Activated CD8-positive, alpha-beta memory T cell treated with anti-CD3 and anti-CD28 coated beads, Interleukin-2, amount 50 U/mL, for 24 hours (primary cell): ENCODE measurements around the gene CENPP.

Experiments
- DNase-seq: peaks from one replicate; pipeline ENCODE4 v3.0.0-alpha.2; 2020; ENCODE audit errors: extremely low read depth

Gene CENPP

DNA sequence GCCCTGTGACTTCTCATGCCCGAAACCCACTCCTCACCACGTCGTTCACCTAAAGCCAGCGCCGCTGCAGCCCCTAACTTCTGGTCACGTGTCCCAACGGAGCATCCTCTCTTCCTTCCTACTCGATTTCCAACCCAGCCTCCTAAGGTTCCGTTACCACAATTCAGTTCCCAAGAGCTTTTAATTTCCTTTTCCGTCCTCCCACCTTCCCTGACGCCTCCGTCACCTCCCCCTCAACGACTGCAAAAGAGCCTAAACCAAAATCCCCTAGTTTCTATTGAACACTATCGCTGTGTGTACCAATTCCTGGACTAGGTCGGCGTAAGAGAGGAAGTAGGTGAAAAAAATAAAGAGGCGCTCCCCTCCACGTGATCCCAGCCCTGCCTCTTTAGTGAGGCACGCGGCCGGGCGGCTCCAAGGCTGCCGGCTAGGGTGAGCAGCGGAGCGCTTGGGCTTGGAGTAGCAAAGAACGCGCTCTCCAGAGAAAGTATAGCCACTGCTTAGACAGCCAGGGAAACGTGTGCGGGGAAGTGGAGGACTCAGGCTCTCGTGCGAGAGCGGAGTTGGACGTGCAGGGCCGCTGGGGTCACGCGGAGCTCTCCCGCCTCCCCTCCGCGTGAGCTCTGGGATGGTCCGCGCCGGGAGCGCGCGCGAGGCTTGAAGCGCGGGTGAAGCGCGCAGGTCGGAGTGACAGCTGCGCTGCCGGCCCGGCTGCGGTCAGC lies at the start of gene CENPP, which contains the start of gene NOL8:
Gene CENPP, plus strand, starts transcription at position 685 of the 722 bp plus-strand sequence.
Gene NOL8, minus strand, starts transcription at position 82 of the 722 bp plus-strand sequence. CDS start 1,189 bp downstream, outside the sequence.
- DNase-seq: peak; percentile 60

GRCh38 chr9:92276331-92277032 lies 49.3 kb upstream of the CENPP start:
- DNase-seq: no peak

DNA sequence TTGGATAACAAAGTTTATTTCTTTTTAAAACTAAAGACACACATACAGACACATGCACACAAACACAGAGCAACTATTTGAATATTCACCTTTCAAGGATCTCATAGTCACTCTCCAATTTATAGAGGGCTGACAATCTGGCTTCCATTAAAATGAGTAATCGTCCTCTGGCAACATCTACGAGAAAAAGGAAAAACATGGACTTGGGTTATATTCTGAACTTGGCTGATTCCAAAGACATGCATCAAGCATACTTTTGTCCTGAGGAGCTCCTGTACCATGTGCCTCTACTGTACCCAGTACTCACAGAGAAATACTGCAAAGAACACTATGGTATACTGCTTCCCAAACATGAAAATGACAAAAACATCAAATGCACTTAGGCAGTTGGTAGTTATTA lies 47.6 kb upstream of the CENPP start:
- DNase-seq: no peak

DNA sequence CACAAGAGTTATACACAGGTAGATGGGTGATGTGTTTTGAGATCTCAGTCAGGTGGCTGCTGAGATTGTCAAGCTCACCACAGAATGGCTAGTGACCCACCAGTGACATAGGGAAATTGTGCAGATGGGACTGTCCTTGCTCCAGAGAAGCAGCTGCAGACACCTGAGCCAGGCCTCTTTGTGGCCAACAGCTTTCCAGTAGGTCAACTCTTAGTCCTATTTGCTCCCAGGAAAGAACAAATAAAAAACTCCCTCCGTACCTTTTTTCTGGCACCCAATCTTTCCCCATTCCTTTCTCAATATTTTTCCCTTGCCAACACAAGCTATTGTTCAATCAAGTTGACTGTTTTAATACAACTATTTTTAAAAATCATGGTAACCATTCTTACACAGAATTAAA lies 46.5 kb upstream of the CENPP start:
- no peak for DNase-seq

- DNase-seq: no peak
Measured at GRCh38 chr9:92289708-92290390, 35.9 kb upstream of the CENPP start.

DNA sequence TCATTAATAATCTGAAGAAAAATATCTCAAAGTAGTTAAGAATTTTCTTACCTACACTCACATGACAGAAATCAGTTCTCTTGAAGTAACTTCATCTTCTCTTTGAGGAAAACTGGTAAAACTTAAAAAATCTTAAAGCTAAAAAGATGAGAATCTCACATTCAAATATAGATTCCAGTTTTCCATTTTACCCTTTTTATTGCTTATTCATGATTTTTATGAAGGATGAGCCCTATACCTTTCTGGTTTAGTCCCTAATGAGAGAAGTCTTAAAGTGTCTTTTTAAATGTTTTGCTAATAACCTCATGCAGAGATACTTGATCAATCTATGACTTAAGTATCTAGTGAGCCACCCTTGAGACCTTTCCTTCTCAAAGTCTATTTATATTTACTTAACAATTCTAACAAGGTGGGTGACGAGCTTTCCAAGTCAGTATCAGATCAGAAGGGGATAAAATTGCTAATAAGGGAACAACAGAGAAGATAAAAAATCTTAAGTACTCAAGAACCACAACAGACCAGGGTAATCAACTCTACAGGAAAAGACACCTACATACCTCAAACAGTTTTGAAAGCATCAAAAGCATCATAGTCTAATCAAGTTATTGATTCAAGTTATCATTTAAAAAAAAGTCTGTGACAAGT lies 34.8 kb upstream of the CENPP start:
- no peak for DNase-seq

DNA sequence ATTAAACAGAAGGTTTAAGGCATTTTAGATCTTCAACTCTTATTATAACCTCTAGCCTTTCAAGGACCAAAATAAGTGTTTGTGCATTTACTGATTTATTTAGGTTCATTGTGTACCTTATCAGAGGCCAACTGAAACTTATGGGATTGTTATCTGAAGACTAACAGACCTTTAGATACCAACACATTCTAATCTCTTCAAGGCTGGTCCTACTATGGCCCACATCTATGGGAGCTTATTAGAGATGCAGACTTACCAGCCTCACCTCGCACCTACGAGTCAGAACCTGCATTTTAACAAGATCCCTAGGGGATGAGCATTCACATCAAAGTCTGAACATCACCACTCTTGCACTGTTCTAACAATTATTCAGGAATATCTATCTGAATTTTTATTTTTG lies 34.2 kb upstream of the CENPP start:
- DNase-seq: no peak

GRCh38 chr9:92292338-92293074 lies 33.2 kb upstream of the CENPP start:
- no peak for DNase-seq

DNA sequence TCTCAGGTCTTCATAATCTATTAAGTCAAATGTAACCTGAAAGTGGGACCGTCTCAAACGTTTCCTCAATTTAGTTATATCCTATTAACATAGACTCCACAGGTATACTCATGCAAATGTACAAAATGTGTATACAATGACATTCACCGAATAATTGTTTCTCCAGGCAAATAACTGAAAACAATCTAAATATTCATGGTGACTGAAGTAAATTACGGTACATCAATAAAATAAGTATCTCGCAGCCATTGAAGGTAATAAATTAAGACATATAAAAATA lies 32.7 kb upstream of the CENPP start:
- DNase-seq: no peak

GRCh38 chr9:92293452-92294296 lies 32.1 kb upstream of the CENPP start, which contains the start of gene IARS1:
IARS1 (minus strand) TSS chr9:92293697; CDS start chr9:92289419, 4,278 bp downstream.
- peak; percentile 100 for DNase-seq

GRCh38 chr9:92294297-92294676 lies 31.5 kb upstream of the CENPP start:
- no peak for DNase-seq

DNA sequence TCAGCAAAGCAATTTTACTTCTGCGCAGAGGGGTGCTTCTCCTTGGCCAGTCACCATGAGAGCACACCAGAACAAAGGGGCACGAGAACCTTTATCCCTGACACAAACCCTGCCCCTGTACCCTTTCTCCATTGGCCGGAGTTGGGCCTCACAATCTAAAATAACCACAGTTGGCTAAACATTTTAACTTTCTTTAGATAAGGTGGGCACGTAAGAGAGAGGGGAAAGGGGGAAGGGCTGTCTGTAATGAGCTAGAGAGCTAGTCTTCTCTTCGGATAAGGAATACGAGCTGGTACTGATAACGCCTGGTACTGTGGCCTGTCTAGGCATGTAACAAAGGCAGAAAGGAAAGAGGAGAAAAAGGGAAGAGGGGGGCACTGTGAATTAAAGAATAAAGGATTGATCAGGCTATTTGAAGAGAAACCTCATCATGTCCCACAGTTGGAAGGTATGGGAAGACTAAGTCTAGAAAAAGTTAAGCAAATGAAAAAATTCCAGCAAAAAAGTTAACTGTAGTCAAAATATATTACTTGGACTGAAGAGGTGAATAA lies 30.4 kb upstream of the CENPP start:
- no peak for DNase-seq

- DNase-seq: no peak
Measured at GRCh38 chr9:92295827-92296258, 29.9 kb upstream of the CENPP start.

GRCh38 chr9:92297611-92298010 lies 28.1 kb upstream of the CENPP start:
- DNase-seq: no peak

- DNase-seq: no peak
Measured at GRCh38 chr9:92298036-92298435, 27.7 kb upstream of the CENPP start.

- DNase-seq: no peak
Measured at GRCh38 chr9:92299116-92299515, 26.6 kb upstream of the CENPP start.

DNA sequence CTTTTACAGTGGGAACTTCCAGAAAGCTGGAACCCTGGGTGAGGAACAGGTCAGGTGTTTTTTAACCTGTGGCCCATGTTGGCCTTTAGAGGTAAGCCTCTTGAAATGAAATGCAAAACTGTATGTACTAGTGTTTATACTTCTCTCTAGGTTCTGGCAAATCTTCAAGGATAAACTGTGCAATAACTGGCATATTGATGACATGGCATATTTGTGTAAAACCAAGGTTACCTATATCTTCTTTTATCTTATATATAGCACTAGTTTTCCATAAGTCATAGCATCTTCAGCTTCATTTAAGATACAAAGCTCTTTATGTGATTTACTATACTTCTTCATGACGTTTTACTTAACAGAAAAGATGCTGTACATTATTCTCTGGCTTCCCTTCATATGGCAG lies 24.8 kb upstream of the CENPP start:
- no peak for DNase-seq

DNA sequence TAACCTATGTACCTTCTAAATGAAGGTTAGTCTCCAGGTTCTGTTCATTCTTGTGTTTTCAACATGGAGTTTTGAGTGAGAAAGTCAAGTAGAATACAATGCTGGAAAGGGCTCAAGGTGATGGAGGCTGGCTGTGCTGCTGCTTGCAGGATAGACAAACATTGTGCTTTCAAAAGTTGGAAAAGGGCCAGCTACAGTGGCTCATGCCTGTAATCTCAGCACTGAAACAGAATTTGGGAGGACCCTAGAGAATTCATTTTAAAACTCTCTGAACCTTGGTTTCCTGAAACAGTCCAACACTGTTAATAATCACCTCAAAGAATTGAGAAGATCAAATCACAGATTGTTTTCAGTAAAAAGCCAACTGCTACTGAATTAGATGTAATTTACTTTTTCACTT lies 16.9 kb upstream of the CENPP start:
- DNase-seq: no peak

- DNase-seq: no peak
Measured at GRCh38 chr9:92310562-92310961, 15.2 kb upstream of the CENPP start.

- no peak for DNase-seq
Measured at GRCh38 chr9:92312887-92313623, 12.7 kb upstream of the CENPP start.
